ENCODE results near the gene SH3TC1. TPM values are rescaled to one million over a fixed set of nuclear protein-coding genes. Genes with fewer than 3 reads are reported as not detected.

Gene SH3TC1
- total and polyA plus RNA-seq, 2 of the 13 experiments (the other 11 are each of a cell fraction or from before 2014, with no cell fraction given), result 14.9 to 21.8 TPM

DNA sequence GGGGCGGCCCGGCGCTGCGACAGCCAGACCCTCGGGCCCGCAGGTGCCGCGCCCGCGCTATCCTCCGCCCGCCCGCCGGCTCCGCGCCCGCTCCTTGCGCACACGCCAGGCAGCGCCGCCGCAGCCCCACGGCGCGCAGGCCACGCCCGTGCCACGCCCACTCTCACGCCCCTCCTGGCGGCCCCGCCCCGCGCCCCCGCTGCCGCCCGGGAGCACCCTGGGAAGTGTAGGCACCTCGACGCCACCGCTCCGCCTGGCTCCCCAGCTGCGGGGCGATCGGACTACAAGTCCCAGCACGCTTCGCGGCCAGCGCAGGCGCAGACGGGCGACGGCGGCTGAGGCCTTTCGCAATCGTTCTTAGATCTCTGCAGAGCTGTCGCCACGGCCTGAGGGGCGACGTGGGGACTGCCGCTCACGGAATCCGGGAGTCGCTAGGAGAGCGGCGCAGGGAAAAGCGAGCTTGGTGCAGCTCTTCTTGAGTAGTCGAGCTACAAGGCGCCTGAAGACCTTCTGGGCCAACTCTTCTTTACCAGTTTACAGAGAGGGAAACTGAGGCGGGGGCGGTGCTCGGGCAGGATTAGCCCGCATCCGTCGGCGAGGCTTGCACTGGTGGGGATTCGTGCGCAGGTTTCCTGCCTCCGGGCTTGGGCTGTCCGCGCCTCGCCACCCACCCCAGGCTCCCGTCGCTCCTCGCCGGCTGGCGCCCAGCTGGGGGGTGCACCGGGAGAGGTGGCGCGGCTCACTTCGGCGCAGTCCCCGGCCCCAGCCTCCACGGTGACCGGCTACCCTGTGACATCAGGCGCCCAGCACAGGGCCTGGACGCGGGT, 40.2 kb upstream of the SH3TC1 start, which contains the start of gene ABLIM2 (continued):
- TF ChIP-seq ZNF724P (CRISPR knock-in tag; IDR thresholded peaks at IDR 0.05; ENCODE audit: borderline replicate concordance) (0 out of 2 replicates have a peak, but pooled peaks have one; percentile 33), NFYC (CRISPR knock-in tag; IDR thresholded peaks at IDR 0.05) (no peak), CBX2 (IDR thresholded peaks at IDR 0.05; ENCODE audit: low read depth, low read length) (no peak), CBX2 (CRISPR knock-in tag; IDR thresholded peaks at IDR 0.05; ENCODE audit: low read depth) (0 out of 2 replicates have a peak, but pooled peaks have one; percentile 38), RARG (CRISPR knock-in tag; IDR thresholded peaks at IDR 0.05; ENCODE audit: low read depth) (no peak), ZNF432 (CRISPR knock-in tag; IDR thresholded peaks at IDR 0.05; ENCODE audit: borderline replicate concordance) (no peak), ZNF34 (CRISPR knock-in tag; IDR thresholded peaks at IDR 0.05; ENCODE audit: borderline replicate concordance) (peak; percentile 88; the same call in 1 of the 2 replicates), ZNF550 (CRISPR knock-in tag; IDR thresholded peaks at IDR 0.05; ENCODE audit: borderline replicate concordance) (no peak), REL (CRISPR knock-in tag; conservative IDR thresholded peaks at IDR 0.05) (0 out of 2 replicates have a peak, but pooled peaks have one; percentile 29), ZNF460 (CRISPR knock-in tag; IDR thresholded peaks at IDR 0.05; ENCODE audit: borderline replicate concordance) (no peak), ZBTB8A (CRISPR knock-in tag; IDR thresholded peaks at IDR 0.05; ENCODE audit: borderline replicate concordance, low read depth) (no peak)
- TF ChIP-seq, protein P1, sequence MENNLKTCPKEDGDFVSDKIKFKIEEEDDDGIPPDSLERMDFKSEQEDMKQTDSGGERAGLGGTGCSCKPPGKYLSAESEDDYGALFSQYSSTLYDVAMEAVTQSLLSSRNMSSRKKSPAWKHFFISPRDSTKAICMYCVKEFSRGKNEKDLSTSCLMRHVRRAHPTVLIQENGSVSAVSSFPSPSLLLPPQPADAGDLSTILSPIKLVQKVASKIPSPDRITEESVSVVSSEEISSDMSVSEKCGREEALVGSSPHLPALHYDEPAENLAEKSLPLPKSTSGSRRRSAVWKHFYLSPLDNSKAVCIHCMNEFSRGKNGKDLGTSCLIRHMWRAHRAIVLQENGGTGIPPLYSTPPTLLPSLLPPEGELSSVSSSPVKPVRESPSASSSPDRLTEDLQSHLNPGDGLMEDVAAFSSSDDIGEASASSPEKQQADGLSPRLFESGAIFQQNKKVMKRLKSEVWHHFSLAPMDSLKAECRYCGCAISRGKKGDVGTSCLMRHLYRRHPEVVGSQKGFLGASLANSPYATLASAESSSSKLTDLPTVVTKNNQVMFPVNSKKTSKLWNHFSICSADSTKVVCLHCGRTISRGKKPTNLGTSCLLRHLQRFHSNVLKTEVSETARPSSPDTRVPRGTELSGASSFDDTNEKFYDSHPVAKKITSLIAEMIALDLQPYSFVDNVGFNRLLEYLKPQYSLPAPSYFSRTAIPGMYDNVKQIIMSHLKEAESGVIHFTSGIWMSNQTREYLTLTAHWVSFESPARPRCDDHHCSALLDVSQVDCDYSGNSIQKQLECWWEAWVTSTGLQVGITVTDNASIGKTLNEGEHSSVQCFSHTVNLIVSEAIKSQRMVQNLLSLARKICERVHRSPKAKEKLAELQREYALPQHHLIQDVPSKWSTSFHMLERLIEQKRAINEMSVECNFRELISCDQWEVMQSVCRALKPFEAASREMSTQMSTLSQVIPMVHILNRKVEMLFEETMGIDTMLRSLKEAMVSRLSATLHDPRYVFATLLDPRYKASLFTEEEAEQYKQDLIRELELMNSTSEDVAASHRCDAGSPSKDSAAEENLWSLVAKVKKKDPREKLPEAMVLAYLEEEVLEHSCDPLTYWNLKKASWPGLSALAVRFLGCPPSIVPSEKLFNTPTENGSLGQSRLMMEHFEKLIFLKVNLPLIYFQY (CRISPR knock-in tag; IDR thresholded peaks at IDR 0.05; ENCODE audit: borderline replicate concordance), result no peak
- TF ChIP-seq, protein P2, sequence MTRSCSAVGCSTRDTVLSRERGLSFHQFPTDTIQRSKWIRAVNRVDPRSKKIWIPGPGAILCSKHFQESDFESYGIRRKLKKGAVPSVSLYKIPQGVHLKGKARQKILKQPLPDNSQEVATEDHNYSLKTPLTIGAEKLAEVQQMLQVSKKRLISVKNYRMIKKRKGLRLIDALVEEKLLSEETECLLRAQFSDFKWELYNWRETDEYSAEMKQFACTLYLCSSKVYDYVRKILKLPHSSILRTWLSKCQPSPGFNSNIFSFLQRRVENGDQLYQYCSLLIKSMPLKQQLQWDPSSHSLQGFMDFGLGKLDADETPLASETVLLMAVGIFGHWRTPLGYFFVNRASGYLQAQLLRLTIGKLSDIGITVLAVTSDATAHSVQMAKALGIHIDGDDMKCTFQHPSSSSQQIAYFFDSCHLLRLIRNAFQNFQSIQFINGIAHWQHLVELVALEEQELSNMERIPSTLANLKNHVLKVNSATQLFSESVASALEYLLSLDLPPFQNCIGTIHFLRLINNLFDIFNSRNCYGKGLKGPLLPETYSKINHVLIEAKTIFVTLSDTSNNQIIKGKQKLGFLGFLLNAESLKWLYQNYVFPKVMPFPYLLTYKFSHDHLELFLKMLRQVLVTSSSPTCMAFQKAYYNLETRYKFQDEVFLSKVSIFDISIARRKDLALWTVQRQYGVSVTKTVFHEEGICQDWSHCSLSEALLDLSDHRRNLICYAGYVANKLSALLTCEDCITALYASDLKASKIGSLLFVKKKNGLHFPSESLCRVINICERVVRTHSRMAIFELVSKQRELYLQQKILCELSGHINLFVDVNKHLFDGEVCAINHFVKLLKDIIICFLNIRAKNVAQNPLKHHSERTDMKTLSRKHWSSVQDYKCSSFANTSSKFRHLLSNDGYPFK (CRISPR knock-in tag; IDR thresholded peaks at IDR 0.05; ENCODE audit: borderline replicate concordance), result no peak; the same call in 1 of the 2 replicates
- TF ChIP-seq, protein P3, sequence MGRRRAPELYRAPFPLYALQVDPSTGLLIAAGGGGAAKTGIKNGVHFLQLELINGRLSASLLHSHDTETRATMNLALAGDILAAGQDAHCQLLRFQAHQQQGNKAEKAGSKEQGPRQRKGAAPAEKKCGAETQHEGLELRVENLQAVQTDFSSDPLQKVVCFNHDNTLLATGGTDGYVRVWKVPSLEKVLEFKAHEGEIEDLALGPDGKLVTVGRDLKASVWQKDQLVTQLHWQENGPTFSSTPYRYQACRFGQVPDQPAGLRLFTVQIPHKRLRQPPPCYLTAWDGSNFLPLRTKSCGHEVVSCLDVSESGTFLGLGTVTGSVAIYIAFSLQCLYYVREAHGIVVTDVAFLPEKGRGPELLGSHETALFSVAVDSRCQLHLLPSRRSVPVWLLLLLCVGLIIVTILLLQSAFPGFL (CRISPR knock-in tag; IDR thresholded peaks at IDR 0.05), result no peak
- TF ChIP-seq, protein P4, sequence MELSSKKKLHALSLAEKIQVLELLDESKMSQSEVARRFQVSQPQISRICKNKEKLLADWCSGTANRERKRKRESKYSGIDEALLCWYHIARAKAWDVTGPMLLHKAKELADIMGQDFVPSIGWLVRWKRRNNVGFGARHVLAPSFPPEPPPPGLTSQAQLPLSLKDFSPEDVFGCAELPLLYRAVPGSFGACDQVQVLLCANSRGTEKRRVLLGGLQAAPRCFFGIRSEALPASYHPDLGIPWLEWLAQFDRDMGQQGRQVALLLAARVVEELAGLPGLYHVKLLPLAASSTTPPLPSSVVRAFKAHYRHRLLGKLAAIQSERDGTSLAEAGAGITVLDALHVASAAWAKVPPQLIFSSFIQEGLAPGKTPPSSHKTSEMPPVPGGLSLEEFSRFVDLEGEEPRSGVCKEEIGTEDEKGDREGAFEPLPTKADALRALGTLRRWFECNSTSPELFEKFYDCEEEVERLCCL (CRISPR knock-in tag; IDR thresholded peaks at IDR 0.05; ENCODE audit: borderline replicate concordance), result no peak
- TF ChIP-seq, protein P5, sequence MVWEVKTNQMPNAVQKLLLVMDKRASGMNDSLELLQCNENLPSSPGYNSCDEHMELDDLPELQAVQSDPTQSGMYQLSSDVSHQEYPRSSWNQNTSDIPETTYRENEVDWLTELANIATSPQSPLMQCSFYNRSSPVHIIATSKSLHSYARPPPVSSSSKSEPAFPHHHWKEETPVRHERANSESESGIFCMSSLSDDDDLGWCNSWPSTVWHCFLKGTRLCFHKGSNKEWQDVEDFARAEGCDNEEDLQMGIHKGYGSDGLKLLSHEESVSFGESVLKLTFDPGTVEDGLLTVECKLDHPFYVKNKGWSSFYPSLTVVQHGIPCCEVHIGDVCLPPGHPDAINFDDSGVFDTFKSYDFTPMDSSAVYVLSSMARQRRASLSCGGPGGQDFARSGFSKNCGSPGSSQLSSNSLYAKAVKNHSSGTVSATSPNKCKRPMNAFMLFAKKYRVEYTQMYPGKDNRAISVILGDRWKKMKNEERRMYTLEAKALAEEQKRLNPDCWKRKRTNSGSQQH (CRISPR knock-in tag; IDR thresholded peaks at IDR 0.05; ENCODE audit: low read depth), result no peak

Data from HepG2 (cell line).